Lung (tissue), 12 donors: ENCODE data around the gene CNTNAP2. TPM values are rescaled to one million over a fixed set of nuclear protein-coding genes. Genes with fewer than 3 reads are reported as not detected.

ENCODE experiments used
- ATAC-seq: fragments of 200-7000 bp; cut with Tn5 transposase; one replicate; pipeline ENCODE4 v1.9.1; 2020; ENCODE audit warnings: moderate number of reproducible peaks; ENCODE audit not compliant: insufficient read depth, low FRiP score
- DNase-seq, 3 donors: peaks; one replicate each; pipeline ENCODE4 v3.0.0-alpha.2; 2013 to 2017
- H3K27ac ChIP-seq, 2 donors: one replicate each; pipeline ENCODE4 v1.5.1; 2013; ENCODE audit warnings: mild to moderate bottlenecking in 2 of 2, moderate library complexity in 2 of 2, control low read depth in 1 of 2, inconsistent platforms in 1 of 2, low read depth in 1 of 2, low read length in 1 of 2
- H3K27me3 ChIP-seq, 3 donors: one replicate each; pipeline ENCODE4 v1.5.1; 2013; ENCODE audit warnings: low read length in 2 of 3; ENCODE audit not compliant: control insufficient read depth in 3 of 3, insufficient read depth in 3 of 3
- H3K36me3 ChIP-seq, 4 donors: one replicate each; pipeline ENCODE4 v1.5.1; 2013; ENCODE audit warnings: low read length in 4 of 4, mild to moderate bottlenecking in 1 of 4, moderate library complexity in 1 of 4; ENCODE audit not compliant: control insufficient read depth in 4 of 4, insufficient read depth in 4 of 4
- H3K4me1 ChIP-seq, 5 donors: one replicate each; pipeline ENCODE4 v1.5.1; 2013; ENCODE audit warnings: low read length in 5 of 5, mild to moderate bottlenecking in 2 of 5, moderate library complexity in 1 of 5; ENCODE audit not compliant: control insufficient read depth in 5 of 5, insufficient read depth in 5 of 5
- H3K4me3 ChIP-seq: one replicate; pipeline ENCODE4 v1.5.1; 2013; ENCODE audit warnings: mild to moderate bottlenecking, control low read depth, moderate library complexity
- H3K9ac ChIP-seq, 2 donors: one replicate each; pipeline ENCODE4 v1.5.1; 2013; ENCODE audit warnings: low read length in 2 of 2, control low read depth in 1 of 2; ENCODE audit not compliant: insufficient read depth in 1 of 2
- H3K9me3 ChIP-seq, 4 donors: one replicate each; pipeline ENCODE4 v1.5.1; 2013; ENCODE audit warnings: low read length in 3 of 4, mild to moderate bottlenecking in 1 of 4, moderate library complexity in 1 of 4; ENCODE audit not compliant: control insufficient read depth in 4 of 4, insufficient read depth in 3 of 4
- WGBS, 2 donors: extraction: QIAGEN DNeasy Blood & Tissue Kit; methylation state at CpG; one replicate each; pipeline ENCODE4 v1.1.7; 2013; 5-methylcytosine and 5-hydroxymethylcytosine counted together
- polyA plus RNA-seq, 2 donors: library from polyadenylated mRNA; stranded (reverse); fragments of 200-250 nt; gene quantifications; one replicate each; pipeline ENCODE4 v1.2.1, GENCODE V29; 2013
- total RNA-seq, 2 donors: library from RNA; depleted of rRNA in 1 of 2; stranded (reverse); fragments of >200 nt in 1 of 2; gene quantifications; one replicate each; pipeline ENCODE4 v1.2.1, GENCODE V29; 2014 to 2021
- TF ChIP-seq, protein P1 (sequence below): IDR thresholded peaks from 2 replicates; pipeline ENCODE4 v1.5.1; 2012; ENCODE audit warnings: mild to moderate bottlenecking; ENCODE audit errors: control extremely low read depth, extremely low read depth
- donor health status: control.
- donor health status: control.
- donor health status: Bipolar disorder and iron deficiency.
- donor health status: healthy.
- donor health status: DM: yes; HTN: yes; CAD: no.

CNTNAP2 gene
- total and polyA plus RNA-seq, 4 donors: 0.18 to 45.3 (median 0.52) TPM

DNA sequence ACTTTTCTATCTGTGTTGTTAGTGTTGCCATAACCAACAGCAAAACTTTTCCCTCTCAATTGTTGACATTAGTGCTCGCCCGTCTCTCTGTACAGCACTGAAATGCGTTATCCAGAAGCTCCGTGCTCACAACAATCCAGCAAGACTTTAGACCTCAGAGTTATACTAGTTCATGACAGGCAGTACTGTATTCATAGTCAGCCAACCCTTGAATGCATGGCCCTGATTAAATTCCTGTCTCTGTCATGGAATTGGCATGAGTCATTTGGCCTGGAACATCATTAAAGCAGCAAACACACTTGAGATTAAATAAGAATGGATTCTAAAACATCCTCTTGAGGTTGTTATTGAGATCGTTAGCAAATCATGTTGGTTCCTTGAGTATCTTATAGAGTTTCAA, 2068.4 kb downstream of the CNTNAP2 start:
- ATAC-seq: no peak
- Histone ChIP-seq H3K9me3 (no peaks in the 10 kb centered on the region), H3K9ac (no peak overlapping the region), H3K27me3 (no peaks in the 10 kb centered on the region), H3K36me3 (no peaks in the 10 kb centered on the region), H3K4me1 (peaks cover 0 to 5% (median 0%) of the 10 kb centered on the region in 5 donors), H3K4me3 (no peak overlapping the region), H3K27ac (no peak overlapping the region)
- DNase-seq: peak in 2 of 3 donors; percentile 46 to 49
- TF ChIP-seq, protein P1, sequence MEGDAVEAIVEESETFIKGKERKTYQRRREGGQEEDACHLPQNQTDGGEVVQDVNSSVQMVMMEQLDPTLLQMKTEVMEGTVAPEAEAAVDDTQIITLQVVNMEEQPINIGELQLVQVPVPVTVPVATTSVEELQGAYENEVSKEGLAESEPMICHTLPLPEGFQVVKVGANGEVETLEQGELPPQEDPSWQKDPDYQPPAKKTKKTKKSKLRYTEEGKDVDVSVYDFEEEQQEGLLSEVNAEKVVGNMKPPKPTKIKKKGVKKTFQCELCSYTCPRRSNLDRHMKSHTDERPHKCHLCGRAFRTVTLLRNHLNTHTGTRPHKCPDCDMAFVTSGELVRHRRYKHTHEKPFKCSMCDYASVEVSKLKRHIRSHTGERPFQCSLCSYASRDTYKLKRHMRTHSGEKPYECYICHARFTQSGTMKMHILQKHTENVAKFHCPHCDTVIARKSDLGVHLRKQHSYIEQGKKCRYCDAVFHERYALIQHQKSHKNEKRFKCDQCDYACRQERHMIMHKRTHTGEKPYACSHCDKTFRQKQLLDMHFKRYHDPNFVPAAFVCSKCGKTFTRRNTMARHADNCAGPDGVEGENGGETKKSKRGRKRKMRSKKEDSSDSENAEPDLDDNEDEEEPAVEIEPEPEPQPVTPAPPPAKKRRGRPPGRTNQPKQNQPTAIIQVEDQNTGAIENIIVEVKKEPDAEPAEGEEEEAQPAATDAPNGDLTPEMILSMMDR: no peak
- WGBS, 2 donors: 50 to 83% methylated on average over 5 of the region's 5 CpGs

DNA sequence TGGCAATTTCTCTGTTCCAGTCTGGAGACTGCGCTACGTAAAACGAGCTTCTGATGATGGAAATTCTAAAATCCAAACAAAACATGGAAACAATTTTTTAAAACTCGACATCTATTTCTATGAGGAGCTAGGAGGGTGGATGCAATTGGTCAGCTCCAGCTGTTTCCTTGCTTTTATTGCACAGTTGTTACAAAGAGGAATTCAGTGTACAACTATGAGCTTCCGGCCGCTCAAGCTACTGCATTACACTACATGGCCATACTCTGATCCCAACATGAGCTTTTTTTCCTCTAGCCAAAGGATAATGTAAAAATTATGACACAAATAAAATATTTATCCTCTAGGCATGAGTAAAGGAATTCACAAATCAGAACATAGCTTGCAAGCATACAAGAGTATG, 2070.9 kb downstream of the CNTNAP2 start:
- TF ChIP-seq, protein P1: no peak
- ATAC-seq (no peak), DNase-seq (no peak)
- Histone ChIP-seq H3K27ac (no peak overlapping the region), H3K9me3 (no peaks in the 10 kb centered on the region), H3K4me1 (peaks cover 0 to 2% (median 0%) of the 10 kb centered on the region in 5 donors), H3K9ac (no peak overlapping the region), H3K4me3 (no peak overlapping the region), H3K27me3 (no peaks in the 10 kb centered on the region), H3K36me3 (no peaks in the 10 kb centered on the region)
- 61 to 74% methylated on average over 6 of the region's 6 CpGs for WGBS, 2 donors

DNA sequence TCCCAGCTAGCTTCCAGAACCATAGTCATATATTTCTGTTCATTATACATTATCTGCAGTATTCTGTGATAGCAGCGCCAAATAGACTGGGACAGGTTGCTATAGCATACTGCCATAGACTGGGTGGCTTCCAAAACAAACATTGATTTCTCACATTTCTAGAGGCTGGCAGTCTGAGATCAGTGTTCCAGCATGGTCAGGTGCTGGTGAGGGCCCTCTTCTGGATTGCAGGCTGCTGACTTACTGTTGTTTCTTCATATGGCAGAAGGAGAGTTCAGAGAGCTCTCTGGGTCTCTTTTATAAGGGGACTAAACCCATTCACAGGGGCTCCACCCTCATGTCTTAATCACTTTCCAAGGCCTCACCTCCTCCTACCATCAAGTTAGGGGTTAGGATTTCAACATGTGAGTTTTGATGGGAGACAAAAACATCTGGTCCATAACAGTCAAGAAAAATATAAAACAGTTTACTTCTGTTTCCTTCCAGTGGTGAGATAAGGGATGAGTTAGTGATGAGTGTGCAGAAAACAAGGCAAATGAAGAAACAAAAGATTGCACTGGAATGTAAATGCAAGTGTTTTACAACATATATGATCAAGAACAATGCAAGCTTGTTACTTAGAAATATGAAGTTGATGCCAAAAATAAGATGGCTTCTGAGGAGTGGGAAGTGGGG, 2074.9 kb downstream of the CNTNAP2 start:
- H3K36me3 ChIP-seq: no peaks in the 10 kb centered on the region
- H3K9ac ChIP-seq: no peak overlapping the region
- no peaks in the 10 kb centered on the region for H3K4me1 ChIP-seq
- no peak overlapping the region for H3K27ac ChIP-seq
- TF ChIP-seq, protein P1: no peak
- ATAC-seq (no peak), DNase-seq (peak in 1 of 3 donors; percentile 68)
- H3K4me3 ChIP-seq: no peak overlapping the region
- WGBS, 2 donors: 69 to 87% methylated on average over 1 of the region's 1 CpG
- no peaks in the 10 kb centered on the region for H3K9me3 ChIP-seq
- H3K27me3 ChIP-seq: no peaks in the 10 kb centered on the region

DNA sequence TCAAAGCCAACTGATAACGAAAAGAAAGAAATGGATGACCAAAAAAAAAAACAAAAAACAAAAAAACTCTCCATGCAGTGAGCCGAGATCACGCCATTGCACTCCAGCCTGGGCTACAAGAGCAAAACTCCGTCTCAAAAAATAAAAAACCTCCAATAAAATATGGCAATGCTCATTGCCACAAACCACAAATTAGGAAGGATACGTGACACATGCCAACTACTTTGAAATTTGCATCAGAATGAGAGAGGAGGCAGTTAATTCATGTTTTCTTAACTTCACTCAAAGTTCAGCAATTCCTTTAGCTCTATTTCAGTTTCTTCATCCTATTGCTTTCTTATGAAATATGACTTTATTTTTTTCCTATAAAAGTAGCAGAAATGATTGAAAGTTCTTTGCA, 2075.9 kb downstream of the CNTNAP2 start:
- H3K4me1 ChIP-seq: no peaks in the 10 kb centered on the region
- no peak overlapping the region for H3K9ac ChIP-seq
- no peaks in the 10 kb centered on the region for H3K27me3 ChIP-seq
- TF ChIP-seq, protein P1: no peak
- no peak overlapping the region for H3K4me3 ChIP-seq
- 56 to 76% methylated on average over 5 of the region's 5 CpGs for WGBS, 2 donors
- DNase-seq (no peak), ATAC-seq (no peak)
- H3K27ac ChIP-seq: no peak overlapping the region
- H3K36me3 ChIP-seq: no peaks in the 10 kb centered on the region
- no peaks in the 10 kb centered on the region for H3K9me3 ChIP-seq
